ENCODE data around the gene ORC2. TPM values are rescaled to one million over a fixed set of nuclear protein-coding genes. Genes with fewer than 3 reads are reported as not detected.

Gene ORC2
- total RNA-seq, 1 donor from 2014 or later: 5.2 TPM

DNA sequence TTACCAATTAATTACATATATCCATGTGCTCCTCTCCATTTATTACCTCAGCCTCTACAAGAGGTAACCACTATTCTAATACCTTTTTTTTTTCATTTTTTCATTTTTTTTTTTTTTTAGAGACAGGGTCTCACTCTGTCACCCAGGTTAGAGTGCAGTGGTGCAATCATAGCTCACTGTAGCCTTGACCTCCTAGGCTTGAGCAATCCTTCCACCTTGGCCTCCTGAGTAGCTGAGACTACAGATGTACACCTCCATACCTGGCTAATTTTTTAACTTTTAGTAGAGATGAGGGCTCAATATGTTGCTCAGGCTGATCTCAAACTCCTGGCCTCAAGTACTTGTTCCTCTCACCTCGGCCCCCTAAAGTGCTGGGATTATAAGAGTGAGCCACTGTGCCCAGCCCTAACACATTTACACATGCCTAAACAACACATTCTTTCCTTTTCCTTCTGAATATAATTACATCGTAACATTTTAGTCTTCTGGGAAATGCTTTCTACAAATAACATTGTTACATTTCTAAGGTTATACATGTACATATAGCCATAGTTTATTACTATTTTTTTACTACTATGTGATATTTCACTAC is 85.1 kb downstream of the ORC2 start:
- intact Hi-C loops (cut with DNase I): no loop called here
- no peak for DNase-seq (ENCODE audit: low spot score in 2 of 2)
- TF ChIP-seq, protein P1, sequence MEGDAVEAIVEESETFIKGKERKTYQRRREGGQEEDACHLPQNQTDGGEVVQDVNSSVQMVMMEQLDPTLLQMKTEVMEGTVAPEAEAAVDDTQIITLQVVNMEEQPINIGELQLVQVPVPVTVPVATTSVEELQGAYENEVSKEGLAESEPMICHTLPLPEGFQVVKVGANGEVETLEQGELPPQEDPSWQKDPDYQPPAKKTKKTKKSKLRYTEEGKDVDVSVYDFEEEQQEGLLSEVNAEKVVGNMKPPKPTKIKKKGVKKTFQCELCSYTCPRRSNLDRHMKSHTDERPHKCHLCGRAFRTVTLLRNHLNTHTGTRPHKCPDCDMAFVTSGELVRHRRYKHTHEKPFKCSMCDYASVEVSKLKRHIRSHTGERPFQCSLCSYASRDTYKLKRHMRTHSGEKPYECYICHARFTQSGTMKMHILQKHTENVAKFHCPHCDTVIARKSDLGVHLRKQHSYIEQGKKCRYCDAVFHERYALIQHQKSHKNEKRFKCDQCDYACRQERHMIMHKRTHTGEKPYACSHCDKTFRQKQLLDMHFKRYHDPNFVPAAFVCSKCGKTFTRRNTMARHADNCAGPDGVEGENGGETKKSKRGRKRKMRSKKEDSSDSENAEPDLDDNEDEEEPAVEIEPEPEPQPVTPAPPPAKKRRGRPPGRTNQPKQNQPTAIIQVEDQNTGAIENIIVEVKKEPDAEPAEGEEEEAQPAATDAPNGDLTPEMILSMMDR (IDR thresholded peaks at IDR 0.05): no peak

DNA sequence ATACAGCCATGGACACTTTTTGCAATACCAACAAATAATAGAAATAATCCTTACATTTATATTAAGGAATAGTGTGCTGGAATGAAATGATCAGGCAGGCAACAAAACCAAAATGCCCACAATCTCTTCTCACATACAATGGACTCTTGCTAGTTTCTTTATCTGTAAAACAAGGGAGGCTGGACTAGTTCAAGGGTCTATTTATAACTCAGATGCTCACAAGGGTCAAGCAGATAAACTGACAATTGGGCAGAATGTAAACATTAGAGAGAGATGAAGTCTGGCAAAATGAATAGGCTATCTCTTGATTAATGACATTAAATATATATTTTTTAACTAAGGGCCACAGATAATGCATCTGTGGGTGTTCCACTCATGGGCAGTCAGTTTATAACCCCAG is 86.0 kb downstream of the ORC2 start:
- no peaks in the 10 kb centered on the region for H3K27me3 ChIP-seq
- peaks cover 54 to 74% of the 10 kb centered on the region in 2 donors for H3K36me3 ChIP-seq
- no peak overlapping the region for H3K4me3 ChIP-seq
- no peaks in the 10 kb centered on the region for H3K4me1 ChIP-seq
- DNase-seq (ENCODE audit: low spot score in 2 of 2): no peak
- H3K27ac ChIP-seq: no peak overlapping the region
- TF ChIP-seq, protein P1 (IDR thresholded peaks at IDR 0.05): no peak
- H3K9me3 ChIP-seq: no peaks in the 10 kb centered on the region
- intact Hi-C loops (cut with DNase I): no loop called here

More for the DNA sequence above, 85.1 kb downstream of the ORC2 start:
- Histone ChIP-seq H3K36me3 (peaks cover 60 to 75% of the 10 kb centered on the region in 2 donors), H3K27me3 (no peaks in the 10 kb centered on the region), H3K9me3 (no peaks in the 10 kb centered on the region), H3K4me1 (no peaks in the 10 kb centered on the region), H3K27ac (no peak overlapping the region), H3K4me3 (no peak overlapping the region)

DNA sequence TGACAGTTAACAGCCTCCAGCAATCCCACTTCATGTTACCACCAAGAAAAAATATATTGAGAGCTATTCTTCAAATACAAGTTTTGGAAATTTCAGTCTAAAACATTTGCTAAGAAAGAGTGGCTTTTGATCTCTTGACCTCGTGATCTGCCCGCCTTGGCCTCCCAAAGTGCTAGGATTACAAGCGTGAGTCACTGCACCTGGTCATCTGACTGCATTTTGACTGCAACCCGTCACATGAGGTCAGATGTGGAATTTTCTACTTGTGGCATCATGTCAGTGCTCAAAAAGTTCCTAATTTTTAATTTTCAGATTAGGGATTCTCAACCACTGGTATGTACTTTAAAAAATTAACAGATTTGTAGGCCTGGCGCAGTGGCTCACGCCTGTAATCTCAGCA is 89.9 kb downstream of the ORC2 start:
- Histone ChIP-seq H3K4me1 (no peaks in the 10 kb centered on the region), H3K9me3 (no peaks in the 10 kb centered on the region), H3K27ac (no peak overlapping the region), H3K36me3 (peaks cover 23 to 44% of the 10 kb centered on the region in 2 donors), H3K27me3 (no peaks in the 10 kb centered on the region), H3K4me3 (no peak overlapping the region)
- intact Hi-C loops (cut with DNase I): no loop called here
- DNase-seq (ENCODE audit: low spot score in 2 of 2): no peak
- TF ChIP-seq, protein P1 (IDR thresholded peaks at IDR 0.05): no peak

DNA sequence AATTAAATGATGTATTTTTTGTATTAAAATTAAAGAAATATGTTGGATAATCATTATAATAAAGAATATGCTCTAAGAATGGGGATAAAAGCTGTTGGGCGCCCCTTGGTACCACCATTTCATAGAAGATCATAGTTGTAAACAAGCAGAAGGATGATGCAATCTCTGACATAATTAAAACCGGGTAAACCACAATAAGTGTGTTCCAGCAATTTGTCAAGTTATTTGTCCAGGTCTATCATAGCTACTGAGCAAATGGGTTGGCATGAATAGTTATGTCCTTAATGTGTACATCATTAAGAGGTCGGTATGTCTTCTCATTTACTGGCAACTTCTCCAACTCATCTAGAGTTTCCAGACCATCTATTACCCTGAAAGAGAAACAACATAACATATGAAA is 92.3 kb downstream of the ORC2 start:
- peaks cover 19 to 23% of the 10 kb centered on the region in 2 donors for H3K36me3 ChIP-seq
- H3K4me1 ChIP-seq: peaks cover 0 to 4% of the 10 kb centered on the region in 2 donors
- intact Hi-C loops (cut with DNase I): no loop called here
- no peaks in the 10 kb centered on the region for H3K9me3 ChIP-seq
- TF ChIP-seq, protein P1 (IDR thresholded peaks at IDR 0.05): no peak
- H3K4me3 ChIP-seq: no peak overlapping the region
- DNase-seq (ENCODE audit: low spot score in 2 of 2): no peak
- no peak overlapping the region for H3K27ac ChIP-seq
- H3K27me3 ChIP-seq: no peaks in the 10 kb centered on the region

DNA sequence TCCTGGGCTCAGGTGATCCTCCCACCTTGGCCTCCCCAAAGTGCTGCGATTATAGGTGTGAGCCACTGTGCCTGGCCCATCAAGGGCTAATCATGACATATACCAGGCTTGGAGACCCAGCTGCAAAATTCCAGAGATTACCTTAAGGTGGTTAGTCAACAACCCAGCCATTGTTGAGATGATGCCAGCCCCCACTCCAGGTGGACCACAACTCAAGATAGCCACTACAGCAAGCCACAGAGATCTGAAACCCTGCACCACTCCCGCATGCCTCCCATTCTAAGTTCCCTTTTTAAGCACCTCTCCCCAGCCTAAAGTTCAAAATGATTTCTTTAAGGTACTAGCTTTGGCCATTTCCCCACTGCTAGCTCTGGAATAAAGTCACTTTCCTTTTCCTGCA is 94.4 kb downstream of the ORC2 start:
- TF ChIP-seq, protein P1 (IDR thresholded peaks at IDR 0.05): no peak
- Histone ChIP-seq H3K4me3 (no peak overlapping the region), H3K27ac (no peak overlapping the region), H3K4me1 (peaks cover 0 to 11% of the 10 kb centered on the region in 2 donors), H3K9me3 (no peaks in the 10 kb centered on the region), H3K36me3 (peaks cover 0 to 9% of the 10 kb centered on the region in 2 donors), H3K27me3 (no peaks in the 10 kb centered on the region)
- intact Hi-C loops (cut with DNase I): loop anchor here (10.0 kb wide), 1 partner anchor 344 kb away; the partner anchor contains the start of gene SGO2
- DNase-seq (ENCODE audit: low spot score in 2 of 2): no peak
